Fibroblast of peridontal ligament (primary cell): ENCODE measurements around the gene POTEE.
"Not testable (repeated sequence)": the region's sequence is repeated elsewhere in the genome, so short reads cannot be mapped to it uniquely, and the experiment has no call there.

Experiments
- DNase-seq: peaks from one replicate; pipeline ENCODE4 v3.0.0-alpha.2; 2010; ENCODE audit errors: extremely low read depth

Gene POTEE

GRCh38 chr2:131209030-131209772 is at the start of gene POTEE:
POTEE (plus strand) TSS chr2:131209536; CDS start chr2:131218403, 8,867 bp downstream.
- DNase-seq: not testable (repeated sequence)

DNA sequence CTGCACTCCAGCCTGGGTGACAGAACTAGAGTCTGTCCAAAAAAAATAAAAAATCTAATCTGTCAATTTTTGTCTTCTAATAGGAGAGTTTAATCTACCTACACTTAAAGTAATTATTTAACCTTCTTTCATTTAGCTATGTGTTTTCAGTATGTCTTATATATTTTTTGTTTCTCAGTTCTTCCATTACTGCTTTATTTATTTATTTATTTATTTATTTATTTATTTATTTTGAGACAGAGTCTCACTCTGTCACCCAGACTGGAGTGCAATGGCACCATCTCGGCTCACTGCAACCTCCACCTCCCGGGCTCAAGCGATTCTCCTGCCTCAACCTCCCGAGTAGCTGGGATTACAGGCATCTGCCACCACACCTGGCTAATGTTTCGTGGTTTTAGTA is 43.8 kb upstream of the POTEE start:
- not testable (repeated sequence) for DNase-seq

GRCh38 chr2:131168538-131168937 is 40.8 kb upstream of the POTEE start:
- no peak for DNase-seq

- DNase-seq: not testable (repeated sequence)
Observed at GRCh38 chr2:131178050-131178449, 31.3 kb upstream of the POTEE start.

DNA sequence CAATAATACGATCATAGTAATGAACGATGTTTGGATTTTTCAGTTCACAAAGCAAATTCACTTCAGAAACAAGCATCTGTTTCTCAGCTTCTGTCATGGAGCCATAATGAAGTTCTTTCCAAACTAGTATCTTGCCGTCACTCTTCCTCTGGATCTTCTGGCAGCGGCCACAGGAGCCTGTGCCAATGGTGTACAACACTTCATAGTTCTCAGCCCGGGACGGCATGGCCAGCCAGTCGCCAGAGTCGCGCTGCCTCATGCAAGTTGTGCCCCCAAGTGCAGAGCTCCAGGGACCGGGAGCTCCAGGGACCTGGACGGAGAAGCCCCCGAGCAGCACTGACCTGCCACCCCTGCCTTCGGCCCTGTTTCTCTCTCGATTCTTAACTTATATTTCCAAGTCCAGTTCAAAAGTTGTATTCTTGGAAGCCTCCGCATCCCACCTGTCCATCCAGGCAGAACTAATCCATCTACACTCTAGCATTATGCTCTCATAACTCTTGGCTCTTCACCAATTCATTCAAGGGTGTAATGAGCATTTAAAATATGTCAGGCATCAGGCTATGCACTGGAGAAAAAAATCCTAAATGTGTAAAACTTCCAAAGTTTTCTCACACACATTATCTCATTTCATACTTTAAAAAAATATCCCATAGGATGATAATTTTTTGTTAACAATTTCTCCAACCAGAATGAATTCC is 30.5 kb upstream of the POTEE start:
- DNase-seq: not testable (repeated sequence)

DNA sequence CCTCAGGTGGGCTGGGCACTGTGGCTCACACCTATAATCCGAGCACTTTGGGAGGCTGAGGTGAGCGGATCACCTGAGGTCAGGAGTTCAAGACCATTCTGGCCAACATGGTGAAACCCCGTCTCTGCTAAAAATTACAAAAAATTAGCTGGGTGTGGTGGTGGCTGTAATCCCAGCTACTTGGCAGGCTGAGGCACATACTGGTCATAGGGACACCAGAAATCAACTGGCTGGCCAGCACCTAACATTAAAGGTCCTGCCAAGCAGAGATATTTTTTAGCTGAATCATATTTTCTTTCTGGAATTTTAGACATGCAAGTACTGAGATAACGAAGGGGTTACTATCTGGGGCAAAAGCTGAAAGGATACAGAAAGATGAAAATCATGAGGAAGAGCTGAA is 27.9 kb upstream of the POTEE start:
- peak; percentile 6 for DNase-seq

DNA sequence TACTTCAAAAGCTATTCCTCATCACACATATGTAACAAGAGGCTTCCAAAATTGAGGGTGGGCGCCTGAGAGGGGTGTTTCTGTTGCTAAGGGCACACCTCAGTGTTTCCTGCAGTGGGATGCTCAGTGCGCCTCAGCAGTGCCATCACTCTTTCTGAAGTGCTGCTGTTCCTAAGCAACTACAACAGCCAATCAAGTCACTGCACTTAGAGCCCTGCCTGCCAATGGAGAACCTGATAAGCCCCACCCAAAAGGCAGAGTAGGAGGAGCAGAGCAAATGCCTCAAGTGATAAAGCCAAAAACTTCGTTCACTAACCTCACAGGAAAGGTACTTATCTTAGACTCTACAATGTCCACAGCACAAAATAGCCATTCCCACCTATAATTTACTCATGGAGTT is 15.9 kb upstream of the POTEE start:
- not testable (repeated sequence) for DNase-seq

DNA sequence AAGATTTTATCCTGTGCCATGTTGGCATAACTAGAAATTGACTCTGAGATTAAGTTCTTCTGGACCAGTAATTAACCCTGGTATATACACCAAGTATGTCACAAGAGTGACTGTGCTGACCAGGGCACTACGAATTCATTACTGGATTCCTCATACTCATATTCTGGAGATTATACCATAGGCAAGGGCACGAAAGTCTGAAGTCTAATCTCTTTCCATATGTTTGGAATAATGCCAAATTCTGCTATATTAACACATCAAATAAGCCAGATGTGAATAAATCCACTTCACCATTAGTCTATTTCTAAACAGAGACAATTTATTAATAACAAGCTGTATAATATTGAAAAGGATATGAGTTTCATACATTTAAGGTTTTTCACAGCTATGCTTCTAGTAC is 13.2 kb upstream of the POTEE start:
- DNase-seq: not testable (repeated sequence)

- no peak for DNase-seq
Observed at GRCh38 chr2:131201098-131201497, 8.2 kb upstream of the POTEE start.

DNA sequence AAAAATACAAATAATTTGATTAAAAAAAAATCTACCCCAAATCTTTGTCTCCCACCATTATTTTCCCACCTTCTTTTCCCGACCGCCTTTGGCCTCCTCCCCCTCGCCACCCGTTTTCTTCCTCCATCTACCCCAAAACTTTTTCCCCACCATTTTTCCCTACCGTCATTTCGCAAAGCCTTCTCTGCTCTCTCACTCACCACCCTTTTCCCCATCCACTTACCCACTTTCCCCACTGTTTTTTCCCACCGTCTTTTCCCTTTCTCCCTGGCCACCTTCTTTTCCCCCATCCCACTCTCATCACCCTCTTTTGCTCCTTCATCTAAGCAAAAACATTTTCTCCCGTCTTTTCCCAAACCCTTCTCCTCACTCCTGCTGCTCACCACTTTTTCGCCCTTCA is 1.5 kb upstream of the POTEE start:
- DNase-seq: not testable (repeated sequence)

- not testable (repeated sequence) for DNase-seq
Observed at GRCh38 chr2:131209773-131210104, 403 bp downstream of the POTEE start.

DNA sequence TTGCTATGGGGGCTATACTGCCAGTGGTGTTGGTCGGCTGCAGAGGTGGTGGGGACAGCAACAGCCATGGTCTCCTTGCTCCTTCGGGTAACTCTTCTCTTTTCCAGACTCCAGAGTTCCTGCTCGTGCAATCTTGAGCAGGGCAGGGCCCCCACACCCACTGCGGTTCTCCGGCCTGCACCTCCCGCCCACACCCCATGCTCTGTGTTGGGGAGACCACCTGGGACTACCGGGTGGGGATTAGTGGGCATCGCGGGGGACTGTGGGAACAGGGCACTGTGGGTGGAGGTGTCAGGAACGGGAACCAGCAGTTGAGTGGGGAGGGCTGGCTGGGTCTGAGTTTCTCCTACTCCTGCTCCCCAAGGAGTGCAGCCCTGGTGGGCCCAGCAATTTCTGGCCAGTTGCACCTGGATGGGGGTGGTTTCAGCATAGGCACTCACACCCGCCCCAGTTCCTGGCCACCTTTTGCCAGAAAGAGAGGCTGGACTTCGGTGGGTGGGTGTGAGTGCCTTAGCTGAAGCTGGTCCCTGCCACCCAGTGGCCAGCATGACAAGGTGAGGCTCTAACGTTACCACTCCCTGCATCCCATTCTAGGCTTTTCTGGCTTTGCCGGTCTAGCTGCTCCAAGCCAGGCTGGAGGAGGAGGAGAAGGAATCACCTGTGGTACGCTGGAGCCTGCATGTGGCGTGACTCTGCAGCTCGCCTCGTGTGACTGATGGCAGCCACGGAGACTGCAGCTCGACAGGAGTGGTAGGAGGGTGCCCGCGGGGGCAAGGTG is 1.3 kb downstream of the POTEE start:
- not testable (repeated sequence) for DNase-seq

DNA sequence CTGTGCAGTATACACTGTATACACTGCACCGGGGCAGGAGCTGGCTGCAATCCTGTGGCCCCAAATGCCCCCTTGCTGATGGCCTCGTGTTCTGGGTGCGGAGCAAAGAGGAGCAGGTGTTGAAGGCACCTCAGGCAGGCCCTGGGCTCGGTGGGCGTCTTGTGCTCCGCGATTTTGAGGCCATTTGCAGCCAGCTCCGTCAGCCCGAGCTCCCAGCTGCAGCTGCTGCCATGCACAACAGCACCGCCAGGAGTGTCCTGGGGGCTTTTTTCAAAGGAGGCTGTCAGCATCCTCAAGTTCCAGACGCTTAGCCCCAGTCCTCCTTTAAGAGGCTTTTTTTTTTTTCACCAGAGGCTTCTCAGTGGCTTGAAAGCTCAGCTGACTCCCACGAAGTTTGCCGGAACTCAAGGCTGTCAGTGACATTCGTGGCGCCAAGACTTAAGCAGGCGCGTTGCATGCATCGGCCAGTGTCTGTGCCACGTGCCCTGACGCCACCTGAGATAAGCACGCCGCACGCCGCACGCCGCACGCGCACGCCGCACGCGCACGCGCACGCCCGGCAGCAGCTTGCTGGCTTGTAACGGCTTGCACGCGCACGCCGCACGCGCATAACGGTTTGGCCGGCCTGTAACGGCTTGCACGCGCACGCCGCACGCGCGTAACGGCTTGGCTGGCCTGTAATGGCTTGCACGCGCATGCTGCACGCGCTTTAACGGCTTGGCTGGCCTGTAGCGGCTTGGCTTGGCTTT is 8.1 kb downstream of the POTEE start:
- not testable (repeated sequence) for DNase-seq

GRCh38 chr2:131235543-131236449 is 26.5 kb downstream of the POTEE start:
- DNase-seq: not testable (repeated sequence)
